NCI-H2081 (cell line): Measurements from ENCODE around the gene CPEB4.
A peak's percentile ranks its signal among the peaks of the same experiment; 100 is the strongest.

Experiments used
- DNase-seq, 2 experiments: peaks; one replicate each; lab custom pipeline; 2025; lab: John Stamatoyannopoulos, UW

CPEB4 gene

DNA sequence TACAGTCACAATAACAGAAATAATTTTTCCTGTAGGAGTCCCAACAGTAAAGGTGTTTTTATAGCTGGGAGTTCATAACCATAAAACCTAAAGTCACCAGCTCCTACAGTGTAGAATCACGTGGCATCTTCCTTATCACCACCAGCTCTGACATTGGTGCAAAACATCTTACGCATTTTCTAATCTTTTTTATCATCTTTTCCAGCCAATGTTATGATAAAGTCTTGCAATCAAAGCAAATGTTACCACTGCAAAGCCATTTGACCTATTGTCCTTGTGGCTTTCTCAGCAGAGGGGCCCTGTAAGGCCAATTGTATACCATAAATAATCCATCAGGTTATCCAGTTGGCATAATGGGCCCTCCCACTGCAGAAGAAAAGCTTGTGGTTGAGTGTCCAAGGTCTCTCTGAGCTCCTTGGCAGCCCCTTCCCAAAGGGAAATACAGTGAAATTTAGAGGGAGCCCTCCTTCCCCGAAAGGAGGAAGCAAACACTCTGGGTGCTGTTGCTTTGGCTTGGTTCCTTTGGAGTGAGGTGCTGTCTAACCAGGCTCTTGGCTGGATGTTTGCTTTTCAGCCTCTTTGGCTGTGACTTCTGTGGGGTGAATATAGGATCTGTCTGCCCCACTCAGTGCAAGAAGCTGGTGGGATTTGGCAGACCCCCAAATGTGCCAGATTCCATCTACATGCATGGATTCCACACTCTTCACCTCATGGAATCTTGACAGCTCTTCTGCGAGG lies 29.3 kb upstream of the CPEB4 start:
- DNase-seq = no peak

DNA sequence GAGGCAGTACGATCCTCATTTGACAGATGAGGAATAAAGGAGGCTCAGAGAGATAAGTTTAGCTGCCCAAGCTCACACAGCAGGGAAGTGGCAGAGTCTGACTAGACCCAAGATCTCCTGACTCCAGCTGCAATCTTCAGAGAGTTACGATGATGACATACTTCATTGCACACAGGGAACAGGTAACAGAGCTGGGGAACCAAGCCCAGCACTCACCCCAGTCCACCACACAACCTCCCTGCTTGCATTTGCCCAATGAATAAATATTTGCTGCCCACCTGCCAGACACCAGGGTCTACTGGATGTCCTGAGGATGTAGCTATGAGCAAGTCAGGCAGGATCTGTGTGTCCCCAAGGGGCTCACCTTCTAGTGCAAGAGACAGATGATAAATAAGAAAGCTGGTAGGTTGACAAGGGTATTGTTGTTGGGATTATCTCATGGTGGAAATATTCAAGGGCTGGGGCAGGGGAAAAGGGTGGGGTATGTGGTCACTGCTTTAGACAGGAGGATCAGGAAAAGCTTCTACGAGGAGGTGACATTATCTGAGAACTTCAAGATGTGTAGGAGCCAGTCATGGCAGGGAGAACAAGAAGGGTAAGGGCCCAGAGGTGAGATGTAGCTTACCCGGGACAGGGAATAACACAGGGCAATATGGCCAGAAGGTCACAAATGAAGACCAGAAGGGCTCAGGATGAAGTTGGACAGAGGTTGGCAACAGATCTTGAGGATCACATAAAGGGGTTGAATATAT lies 28.6 kb upstream of the CPEB4 start:
- DNase-seq = no peak

DNA sequence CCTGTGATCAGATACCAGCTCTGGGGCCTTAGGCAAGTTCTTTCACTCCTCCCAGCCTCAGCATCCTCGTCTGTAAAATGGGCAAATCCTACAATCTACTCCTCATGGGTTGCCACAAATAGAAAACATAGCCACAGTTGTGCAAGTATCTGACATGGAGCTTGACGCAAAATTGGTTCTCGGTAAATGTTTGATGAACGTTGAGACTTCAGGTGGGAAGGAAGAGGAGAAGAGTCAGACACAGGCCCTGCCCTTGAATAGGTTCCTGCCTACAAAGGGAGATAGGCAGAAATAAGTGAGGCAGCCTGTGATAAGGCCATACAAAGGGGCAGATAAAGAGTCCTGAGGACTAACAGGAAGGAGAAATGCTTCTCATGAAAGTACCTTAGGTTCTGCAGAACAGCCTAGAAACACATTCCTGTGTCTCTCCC lies 26.1 kb upstream of the CPEB4 start:
- no peak for DNase-seq

DNA sequence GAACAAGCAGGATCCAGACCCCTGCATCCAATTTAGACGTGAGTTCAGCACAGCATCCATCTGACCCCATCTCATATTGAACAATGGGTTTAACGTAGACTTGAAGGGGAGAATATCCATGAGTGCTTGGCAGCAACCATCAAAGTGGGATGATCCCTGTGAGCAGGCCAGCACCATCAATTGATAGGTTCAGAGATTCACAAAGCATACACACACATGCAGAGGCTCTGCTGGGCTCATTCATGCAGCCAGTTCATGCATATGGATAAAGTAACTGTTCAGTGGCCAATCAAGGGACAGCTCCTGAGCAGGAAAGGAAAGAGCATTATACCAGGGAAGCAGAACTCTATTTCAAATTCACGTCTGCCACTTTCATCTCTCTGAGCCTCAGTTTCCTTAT lies 24.8 kb upstream of the CPEB4 start:
- DNase-seq = no peak

DNA sequence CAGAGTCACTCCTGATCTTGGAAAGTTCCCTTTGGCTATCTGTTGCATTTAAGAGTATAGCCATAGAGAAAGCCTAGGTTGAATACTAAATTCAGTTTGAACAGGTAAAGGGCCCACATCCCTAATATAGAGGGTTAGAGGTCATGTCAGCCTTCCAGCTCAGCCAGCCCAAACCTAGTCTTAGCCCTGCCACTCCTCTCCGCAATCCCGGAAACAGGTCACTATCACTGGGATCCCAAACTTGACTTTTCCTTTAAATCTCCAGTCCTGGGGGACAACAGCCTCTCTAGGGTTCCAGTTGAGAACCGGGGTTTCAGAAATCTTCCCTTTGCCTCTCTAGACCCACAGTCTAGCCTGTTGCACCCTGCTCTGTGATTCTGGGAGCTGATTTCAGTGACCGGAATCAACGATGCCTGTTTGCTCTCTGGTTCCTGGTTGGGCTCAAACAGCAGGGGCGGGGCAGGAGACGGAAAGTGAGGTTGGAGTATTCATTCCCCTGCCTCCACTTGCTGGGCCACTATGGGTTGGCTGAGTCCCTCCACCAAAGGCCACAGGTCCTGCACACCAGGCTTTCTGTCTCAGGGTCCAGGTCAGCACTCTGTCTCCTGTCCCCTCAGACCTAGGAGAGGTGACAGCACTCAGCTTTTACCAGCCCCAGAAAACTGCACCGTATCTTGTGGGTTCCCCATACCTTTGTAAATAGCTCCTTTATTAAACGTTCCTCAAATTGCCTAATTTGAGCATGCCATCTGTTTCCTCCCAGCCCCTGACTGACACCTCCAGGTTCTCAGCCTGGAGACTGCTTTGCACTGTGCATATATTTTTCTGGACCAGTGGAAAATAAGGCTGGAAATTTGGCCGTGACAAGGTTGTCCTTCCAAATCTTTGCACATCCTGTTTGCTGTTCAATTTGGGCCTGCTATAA lies 23.8 kb upstream of the CPEB4 start:
- DNase-seq = no peak

DNA sequence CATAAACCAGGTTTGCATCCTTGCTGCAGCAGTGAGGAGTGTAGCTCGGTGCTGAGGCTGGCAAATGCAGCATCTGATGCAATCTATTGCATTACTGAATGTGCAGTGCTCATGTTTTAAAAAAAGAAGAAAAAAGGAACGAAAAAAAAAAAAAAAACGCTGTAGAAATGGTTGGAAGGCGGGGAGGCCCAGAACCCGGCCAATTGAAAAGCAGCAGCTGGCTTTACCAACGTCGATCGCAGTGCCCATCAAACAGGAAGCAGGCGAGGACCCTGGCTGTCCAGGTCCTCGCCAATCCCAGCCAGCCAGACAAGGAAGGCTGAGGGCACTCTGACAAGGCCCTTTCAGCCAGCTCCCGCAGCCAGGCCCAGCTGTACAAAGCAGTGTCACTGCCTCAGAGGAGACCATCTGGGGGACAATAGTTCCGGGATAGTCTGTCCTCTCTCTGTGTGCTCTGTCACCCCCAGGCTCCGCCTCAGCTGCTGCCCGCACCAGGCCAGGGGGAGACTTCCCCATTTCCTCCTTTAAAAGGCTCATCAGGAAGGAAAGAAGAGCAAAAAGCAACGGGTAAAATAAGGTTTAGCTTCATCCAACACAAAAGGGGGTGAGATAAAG lies 21.8 kb upstream of the CPEB4 start:
- no peak for DNase-seq

DNA sequence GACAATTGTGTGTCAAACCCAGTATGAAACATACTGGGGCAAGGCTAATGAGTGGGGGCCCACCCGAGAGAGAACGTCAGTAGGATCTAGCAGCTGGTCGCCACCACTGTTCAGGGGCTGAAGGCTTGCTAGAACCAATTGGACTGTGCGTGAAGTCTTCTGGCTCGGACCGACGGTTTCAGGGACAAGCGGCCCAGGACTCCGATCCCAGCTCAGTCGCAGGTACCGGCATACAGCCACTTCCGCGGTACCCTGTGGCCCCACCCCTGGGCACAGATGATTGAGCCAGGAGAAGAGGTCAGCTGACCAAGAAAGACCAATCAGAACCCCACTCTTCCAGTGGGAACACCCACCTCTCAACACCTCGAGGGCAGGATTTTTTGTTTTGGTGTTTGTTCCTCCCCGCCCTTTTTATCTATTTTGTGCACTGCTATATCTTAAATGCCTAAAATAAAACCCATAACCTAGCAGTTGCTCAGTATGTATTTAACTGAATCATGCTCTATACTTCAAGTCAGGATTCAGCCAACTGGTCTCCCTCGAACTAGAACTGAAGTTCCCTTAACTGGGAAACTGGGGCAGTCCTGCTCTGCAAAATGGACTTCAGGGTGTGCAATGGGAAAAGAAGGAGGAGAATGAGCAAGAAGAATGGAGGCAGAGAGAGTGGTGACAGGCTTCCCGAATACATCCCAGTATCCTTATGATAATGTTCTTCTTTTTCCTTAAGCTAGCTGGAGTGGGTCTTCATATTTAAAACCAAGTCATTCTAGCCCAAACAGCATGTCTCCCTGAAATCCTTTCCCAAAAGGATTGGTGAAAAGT lies 21.1 kb upstream of the CPEB4 start:
- DNase-seq = no peak

DNA sequence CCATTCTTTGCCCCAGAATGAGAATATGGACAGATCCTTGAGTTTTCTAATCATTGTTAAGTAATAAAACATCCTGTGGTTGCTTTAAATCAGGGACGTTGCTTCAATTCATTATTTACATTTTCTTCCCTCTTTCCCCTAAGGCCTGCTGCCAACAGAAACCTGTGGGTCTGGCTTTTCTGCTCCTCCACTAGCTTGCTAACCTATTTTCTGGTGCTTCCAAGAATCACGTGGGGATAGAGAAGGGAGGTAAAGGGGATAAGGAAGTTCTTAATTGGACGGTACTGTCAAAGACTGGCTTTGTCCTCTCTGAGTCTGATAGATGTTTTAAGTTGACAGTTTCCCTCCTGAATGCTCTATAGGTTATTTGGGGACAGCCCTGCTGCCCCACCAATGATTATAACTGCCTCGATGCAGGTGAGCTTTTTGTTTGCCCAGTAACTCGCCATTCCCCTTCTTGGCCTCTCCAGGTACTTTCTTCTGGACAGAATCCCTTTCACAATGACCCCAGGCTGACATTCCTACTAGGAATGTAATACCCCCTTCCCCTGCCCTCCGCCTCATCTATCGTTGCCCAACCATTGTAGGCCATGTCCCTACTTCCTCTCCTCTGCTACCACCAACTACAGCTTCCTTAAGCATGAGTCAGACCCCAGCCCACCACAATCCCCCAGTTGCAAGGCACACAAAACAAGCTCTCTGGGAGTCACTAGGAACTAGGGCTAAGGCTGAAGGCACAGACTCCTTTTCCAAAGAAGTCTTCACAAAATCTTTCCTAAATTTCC lies 19.9 kb upstream of the CPEB4 start:
- DNase-seq = no peak

DNA sequence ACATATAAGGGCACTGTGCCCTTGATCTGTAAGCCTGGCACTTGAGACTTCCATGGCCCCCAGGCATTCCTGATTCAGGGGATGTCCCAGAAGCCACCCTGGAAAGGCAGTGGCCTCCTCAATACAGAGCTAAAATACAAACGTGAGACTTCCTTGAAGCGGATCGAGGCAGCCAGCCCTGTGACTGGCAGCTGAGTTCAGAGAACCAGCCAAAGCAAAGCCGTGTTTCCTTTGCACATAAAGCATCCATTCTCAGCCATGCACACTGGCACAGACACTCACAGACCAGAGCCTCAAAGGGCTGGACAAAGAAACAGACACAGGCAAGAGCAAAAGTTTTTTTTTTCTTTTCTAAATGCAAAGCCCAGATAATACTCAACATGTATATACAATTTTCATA lies 18.8 kb upstream of the CPEB4 start:
- no peak for DNase-seq

DNA sequence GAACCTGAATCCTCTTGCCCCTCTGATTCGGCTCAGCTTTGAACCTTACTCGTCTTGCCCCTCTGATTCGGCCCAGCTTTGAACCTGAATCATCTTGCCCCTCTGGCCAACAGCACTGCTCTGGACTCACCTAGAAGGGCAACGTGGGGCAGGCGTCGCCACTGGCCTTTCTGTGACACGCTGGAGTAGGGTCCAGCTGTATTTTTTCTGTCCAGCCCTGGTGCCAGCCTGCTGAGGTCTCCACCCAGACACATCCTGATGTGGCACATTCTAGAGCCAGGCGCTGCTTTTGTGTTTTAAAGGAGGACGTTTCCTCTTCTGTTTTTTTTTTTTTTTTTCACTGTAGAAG lies 15.2 kb upstream of the CPEB4 start:
- DNase-seq = no peak

DNA sequence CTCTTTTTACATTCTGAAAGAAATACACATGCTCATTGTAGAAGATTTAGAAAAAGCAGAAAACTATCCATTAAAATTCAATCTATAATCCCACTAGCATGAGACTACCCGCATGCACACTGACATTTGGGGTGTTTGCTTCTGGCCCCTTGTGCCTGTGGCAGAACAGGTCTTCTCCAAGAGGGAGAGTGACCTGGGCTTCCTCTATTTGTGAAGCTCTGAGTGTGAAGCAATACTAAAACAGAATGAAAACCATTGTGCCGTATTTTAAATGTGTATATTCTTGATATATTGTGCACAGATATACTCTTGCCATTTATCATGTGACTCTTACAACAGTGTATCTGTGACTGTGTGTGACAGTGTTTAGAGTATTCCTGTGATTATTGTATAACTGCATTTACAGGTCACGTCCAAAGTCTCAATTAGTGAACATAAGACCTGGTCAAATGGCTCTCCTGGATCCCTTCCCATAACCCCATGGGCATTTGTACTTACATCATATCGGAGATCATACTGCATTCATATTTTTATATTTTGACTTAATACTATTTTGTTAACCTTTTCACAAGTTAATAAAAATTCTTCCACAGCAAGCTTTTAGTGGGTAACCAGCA lies 14.7 kb upstream of the CPEB4 start:
- no peak for DNase-seq

DNA sequence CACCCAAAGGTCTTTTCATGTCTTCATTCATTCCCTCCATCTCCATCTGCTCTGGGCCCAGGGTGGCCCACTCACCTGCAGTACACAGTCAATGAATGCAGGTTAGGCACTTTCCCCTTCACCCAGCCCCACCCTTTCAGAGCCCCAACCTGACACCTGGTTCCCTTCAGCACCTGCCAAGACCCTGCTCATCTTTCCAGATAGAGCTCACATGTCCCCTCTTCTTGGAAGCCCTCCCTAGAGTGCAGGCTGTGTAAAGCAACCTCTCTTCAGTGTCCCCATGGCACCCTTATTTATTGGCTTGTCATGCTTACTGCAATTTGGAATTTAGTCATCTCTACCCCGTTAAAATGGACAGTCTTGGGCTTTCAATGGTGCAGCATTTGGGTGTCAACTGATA lies 13.0 kb upstream of the CPEB4 start:
- no peak for DNase-seq

DNA sequence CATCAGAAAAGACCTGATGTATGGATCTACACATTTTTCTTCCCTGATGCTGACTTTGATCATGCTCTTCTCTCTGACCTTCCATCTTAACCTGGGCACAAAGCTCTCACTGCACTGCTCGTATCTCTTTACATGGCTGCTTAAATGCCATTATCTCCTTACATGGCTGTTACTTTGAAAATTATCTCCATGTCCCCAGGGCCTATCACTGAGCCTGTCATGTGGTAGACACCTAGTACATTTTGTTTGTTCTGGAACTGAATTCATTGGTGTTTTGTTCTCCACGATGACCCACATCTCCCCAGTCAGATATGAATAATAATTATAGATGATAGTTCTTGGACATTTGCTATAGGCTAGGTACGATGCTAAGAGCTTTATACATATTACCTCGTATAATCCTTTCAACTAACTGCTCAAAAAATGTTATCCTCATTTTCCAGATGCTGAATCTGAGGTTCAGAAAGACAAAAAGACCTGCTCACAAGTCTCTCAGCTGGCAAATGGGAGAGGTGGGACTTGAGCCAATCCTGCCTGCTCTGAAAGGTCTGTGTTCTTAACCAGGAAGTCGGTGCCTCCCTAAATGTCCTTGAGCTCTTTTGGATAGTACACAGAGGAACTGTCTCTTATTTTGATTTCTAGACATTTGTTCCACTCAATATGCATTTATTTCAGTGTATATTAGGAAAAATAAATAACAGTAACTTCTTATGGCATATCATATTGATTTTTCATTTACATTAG lies 9.8 kb upstream of the CPEB4 start:
- DNase-seq = peak in 1 of 2 experiments; percentile 13

DNA sequence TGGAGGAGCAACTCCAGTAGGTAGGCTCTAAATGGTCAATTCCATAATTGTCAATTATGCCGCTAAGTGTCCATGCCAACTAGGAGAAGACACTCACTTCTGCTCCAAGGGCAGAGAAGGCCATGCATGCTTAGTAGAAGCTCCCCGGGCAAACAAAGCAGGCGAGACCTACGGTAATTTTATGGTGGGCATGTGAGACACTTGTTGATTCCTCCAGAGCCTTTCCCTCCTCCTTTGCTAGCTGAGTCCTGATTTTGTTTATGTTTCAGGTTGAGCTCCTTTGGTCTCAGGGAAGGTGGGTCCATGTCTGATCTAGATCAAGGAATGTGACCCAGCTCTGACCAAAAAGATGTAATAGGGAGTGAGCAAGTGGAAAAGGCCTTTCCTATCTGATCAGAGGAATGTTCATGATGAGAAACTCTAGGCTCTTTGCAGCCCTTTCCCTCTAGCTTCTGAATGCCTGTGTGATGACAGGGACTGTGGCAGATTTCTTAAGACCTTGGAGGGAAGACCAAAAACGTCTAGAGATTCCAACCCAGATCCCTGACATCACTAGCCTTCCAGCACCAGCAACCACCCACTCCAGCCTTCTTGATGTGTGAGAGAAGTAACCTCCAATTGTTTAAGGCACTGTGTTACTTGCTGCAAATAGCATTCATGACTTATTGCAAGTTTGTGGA lies 7.7 kb upstream of the CPEB4 start:
- DNase-seq = no peak

DNA sequence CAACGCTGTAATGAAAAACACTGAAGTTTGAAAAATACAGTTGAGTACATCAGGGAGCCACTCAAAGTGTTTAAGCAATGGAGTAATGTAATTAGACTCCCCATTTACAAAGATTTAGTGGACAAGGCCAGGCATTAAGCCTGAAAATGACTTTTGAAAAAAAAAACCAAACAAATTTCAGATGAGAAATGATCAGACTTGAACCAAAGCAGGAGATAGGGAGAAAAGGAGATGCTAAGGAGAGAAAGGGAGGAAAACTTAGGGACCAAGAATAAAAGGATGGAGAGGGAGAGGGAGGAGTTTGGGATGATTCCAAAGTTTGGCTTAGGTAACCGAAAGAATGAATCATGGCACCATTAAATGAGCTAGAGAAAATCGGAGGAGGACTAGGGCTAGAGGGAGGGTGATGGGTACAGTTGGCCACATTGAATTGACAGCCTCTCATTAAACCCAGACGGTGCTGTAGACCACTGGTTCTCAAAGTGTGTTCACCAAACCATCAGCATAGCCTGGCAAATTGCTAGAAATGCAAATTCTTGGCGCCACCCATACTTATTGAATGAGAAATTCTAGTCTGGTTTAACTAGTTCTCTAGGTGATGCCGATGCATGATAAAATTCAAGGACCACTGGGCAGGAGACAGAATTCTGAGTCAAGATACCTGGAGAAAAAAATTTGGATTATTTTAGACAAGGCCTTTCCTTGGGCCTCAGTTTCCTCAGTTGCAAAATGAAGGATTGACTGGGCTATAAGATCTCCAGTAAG lies 6.2 kb upstream of the CPEB4 start:
- no peak for DNase-seq

DNA sequence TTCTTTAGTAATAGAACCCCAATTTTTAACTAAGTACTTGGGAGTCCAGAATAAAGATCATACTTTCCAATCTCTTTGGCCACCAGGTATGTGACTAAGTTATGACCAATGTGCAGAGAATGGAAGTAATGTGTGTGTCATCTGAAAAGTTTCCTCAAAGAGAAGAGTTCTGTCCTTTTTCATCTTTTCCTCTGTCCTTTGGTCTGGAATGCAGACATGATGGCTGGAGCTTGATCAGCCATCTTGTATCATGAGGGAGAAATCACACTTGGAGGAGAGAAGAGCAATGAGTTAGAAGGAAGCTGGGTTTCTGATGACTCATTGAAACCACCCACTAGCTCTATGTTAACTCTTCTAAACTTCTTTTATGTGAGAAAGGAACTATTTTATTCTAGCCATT lies 5.5 kb upstream of the CPEB4 start:
- no peak for DNase-seq

DNA sequence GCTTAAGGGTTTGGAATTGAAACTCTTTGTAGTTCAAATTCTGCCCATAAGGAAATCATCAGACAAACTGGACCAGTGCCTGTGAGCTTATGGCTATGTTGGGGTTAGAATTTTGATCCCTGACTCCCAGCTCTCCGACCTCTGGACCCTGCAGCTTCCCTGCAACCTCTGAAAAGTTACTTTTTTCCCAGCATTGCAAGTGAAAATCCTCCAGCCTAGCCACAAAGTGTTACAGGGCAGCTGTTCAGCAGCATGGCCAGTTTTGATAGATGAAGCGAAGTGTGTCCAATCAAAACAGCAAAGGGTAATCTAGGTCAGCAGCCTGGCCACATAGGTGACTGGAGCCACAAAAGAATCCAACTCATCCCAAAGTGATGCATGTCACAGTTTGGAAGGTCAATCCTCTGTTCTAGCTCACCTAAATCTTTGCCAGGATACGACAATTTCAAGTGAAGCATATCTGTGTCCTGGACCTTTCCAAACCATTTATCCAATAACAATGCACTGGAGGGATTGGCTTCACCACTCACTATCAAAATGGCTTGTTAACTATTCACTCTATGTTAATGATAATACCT lies 4.7 kb upstream of the CPEB4 start:
- DNase-seq = no peak
